Mesenteric fat pad (tissue), 1 donor: ENCODE data around the gene BMP2. TPM values are rescaled to one million over a fixed set of nuclear protein-coding genes. Genes with fewer than 3 reads are reported as not detected.

ENCODE experiments used
- DNase-seq: peaks from one replicate; pipeline ENCODE4 v3.0.0-alpha.2; 2020; ENCODE audit warnings: low spot score
- total RNA-seq: library from RNA; stranded (reverse); fragmentation: NEBNext Ultra II Directional; extraction: Animal tissue kit (Norgen Biotek cat#: 25700); gene quantifications from one replicate; pipeline ENCODE4 v1.2.1, GENCODE V29; 2021
- donor health status: DM: yes; HTN: yes; CAD: no.

Gene BMP2
- total RNA-seq, 1 donor from 2014 or later = 14.3 TPM

- no peak for DNase-seq
Measured at GRCh38 chr20:6767126-6767535, 355 bp upstream of the BMP2 start.

DNA sequence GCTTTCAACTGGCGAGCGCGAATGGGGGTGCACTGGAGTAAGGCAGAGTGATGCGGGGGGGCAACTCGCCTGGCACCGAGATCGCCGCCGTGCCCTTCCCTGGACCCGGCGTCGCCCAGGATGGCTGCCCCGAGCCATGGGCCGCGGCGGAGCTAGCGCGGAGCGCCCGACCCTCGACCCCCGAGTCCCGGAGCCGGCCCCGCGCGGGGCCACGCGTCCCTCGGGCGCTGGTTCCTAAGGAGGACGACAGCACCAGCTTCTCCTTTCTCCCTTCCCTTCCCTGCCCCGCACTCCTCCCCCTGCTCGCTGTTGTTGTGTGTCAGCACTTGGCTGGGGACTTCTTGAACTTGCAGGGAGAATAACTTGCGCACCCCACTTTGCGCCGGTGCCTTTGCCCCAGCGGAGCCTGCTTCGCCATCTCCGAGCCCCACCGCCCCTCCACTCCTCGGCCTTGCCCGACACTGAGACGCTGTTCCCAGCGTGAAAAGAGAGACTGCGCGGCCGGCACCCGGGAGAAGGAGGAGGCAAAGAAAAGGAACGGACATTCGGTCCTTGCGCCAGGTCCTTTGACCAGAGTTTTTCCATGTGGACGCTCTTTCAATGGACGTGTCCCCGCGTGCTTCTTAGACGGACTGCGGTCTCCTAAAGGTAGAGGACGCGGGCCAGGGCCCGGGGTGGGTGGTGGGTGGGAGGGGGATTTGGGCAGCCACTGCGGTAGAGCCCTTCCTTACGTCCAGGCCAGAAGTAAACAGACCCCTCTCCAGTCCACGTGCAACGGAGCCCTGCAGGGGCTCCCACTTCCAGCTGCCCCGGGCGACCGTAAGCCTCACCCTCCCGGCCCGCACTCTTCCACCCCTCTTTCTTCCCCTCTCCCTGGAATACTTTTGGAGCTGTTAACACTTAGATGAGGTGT, 998 bp downstream of the BMP2 start:
- no peak for DNase-seq

GRCh38 chr20:6769903-6770785, 2.7 kb downstream of the BMP2 start:
- DNase-seq = peak; percentile 92

DNA sequence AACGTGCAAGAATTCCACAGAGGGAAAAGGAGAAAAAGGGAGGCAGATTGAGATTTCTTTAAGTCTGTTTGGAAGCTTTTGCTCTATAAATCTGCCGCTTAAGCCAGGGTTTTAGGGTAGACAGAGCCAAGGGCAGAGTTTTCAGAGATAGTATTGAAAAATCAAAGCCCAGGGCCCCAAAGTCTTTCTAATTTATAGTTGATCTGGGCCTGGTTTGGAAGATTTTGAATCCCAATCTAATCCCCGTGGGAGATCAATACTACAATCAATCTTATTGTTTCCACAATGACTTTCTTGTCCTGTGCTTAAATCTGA, 3.3 kb downstream of the BMP2 start:
- no peak for DNase-seq

GRCh38 chr20:6780433-6781190, 13.1 kb downstream of the BMP2 start:
- no peak for DNase-seq

DNA sequence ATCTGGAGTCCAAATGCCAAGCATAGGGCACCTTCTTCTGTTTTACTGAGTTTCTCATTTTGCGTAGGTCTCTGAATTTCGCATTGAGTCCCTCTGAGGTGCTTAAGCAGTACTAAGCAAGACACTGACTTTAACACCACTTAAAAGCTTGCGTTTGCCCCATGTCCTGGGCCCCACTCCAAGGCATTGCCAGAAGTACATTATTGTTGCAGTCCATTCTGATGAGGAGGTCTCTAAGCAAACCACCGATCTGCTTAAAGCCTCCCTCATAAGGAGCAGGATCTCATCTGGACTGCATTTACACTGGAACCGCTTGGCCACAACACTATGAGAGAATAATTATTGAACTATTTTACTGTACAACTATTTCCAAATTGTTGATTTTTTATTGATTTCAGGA, 16.3 kb downstream of the BMP2 start:
- DNase-seq = no peak

- DNase-seq = no peak
Measured at GRCh38 chr20:6784210-6784631, 16.7 kb downstream of the BMP2 start.

DNA sequence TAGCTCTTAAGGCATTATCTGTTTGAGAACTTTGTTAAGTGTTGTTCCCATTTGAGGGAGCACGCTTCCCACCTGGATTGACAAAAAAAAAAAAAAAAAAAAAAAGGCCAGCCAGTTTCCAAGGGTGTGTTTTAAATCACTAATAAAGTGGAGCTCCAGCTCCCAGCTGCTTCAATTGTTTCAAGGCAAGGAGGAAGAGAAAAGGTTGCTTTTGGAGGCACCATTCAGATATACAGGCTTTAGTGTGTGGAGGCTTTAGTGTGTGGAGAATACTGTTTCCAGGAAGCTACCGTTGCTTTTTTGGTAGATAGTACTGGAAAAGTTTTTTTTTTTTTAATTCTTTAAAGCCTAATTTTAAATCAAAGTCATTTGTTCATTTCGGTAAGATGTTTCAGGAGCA, 17.3 kb downstream of the BMP2 start:
- no peak for DNase-seq

GRCh38 chr20:6786548-6786947, 19.1 kb downstream of the BMP2 start:
- no peak for DNase-seq

- DNase-seq = no peak
Measured at GRCh38 chr20:6792789-6793188, 25.3 kb downstream of the BMP2 start.

GRCh38 chr20:6802227-6802626, 34.7 kb downstream of the BMP2 start:
- no peak for DNase-seq

- DNase-seq = no peak
Measured at GRCh38 chr20:6806275-6806674, 38.8 kb downstream of the BMP2 start.

- DNase-seq = no peak
Measured at GRCh38 chr20:6811262-6812035, 44.0 kb downstream of the BMP2 start.

- DNase-seq = no peak
Measured at GRCh38 chr20:6812530-6812929, 45.0 kb downstream of the BMP2 start.

DNA sequence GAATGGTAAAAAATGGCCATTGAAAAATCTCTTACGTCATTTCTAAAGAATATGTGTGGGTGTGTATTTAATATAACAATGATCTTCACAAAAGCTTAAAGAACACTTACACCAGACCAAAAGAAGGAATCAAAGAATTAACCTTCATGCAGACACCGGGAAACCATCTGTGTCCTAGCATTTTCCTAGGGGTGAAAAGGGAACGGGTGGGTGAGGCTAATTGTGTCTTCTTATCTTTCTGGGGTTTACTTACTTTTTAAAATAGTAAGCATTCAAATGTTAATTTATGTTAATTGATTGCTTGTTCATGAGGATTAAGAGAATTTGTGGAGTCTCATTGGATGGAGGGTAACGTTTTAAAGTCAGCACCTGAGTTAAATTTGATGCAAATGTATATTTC, 47.5 kb downstream of the BMP2 start:
- no peak for DNase-seq

- DNase-seq = no peak
Measured at GRCh38 chr20:6818033-6818808, 50.7 kb downstream of the BMP2 start.

- DNase-seq = no peak
Measured at GRCh38 chr20:6819599-6819998, 52.1 kb downstream of the BMP2 start.

DNA sequence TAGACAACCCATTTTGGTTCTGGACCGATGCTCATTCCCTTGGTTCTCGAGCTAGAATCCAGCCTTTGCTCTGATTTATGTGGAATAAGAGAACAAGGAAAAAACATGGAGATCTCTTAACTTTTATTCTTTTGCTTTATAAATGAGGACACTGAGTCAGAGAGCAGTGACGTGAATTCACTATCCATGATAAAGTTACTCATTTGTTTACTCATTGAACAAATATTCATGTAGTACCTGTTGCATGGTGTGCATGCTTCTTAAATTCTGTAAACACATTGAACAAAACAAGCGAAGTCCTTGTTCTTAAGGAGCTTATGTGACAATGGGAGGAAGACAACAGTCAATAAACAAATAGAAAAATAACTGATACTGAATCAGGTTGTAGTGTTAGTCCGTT, 56.9 kb downstream of the BMP2 start:
- no peak for DNase-seq

GRCh38 chr20:6827472-6827871, 60.0 kb downstream of the BMP2 start:
- no peak for DNase-seq

GRCh38 chr20:6828794-6829423, 61.4 kb downstream of the BMP2 start:
- no peak for DNase-seq
